ENCODE data around the gene OR56B1. TPM values are rescaled to one million over a fixed set of nuclear protein-coding genes. Genes with fewer than 3 reads are reported as not detected.

Gene OR56B1
- total and polyA plus RNA-seq, 3 donors from 2014 or later: 0.16 to 0.25 TPM; not detected in 1

- TF ChIP-seq CTCF (IDR thresholded peaks at IDR 0.05) (no peak), POLR2A (IDR thresholded peaks at IDR 0.05) (no peak)
- 91 to 98% methylated on average over 3 of the region's 3 CpGs for WGBS, 2 donors
- Histone ChIP-seq H3K27ac (no peak overlapping the region), H3K27me3 (no peaks in the 10 kb centered on the region), H3K36me3 (ENCODE audit: low read depth, missing control alignments) (no peaks in the 10 kb centered on the region), H3K4me1 (no peaks in the 10 kb centered on the region), H3K4me3 (no peak overlapping the region), H3K9me3 (no peaks in the 10 kb centered on the region)
- intact Hi-C loops (cut with DNase I; ENCODE audit: low total_unique reads): no loop called here
- no peak for DNase-seq
Observed at GRCh38 chr11:5719703-5720495, 16.3 kb upstream of the OR56B1 start.

- no peak for DNase-seq
- TF ChIP-seq POLR2A (IDR thresholded peaks at IDR 0.05) (no peak), CTCF (IDR thresholded peaks at IDR 0.05) (no peak)
- H3K36me3 ChIP-seq (ENCODE audit: low read depth, missing control alignments): no peaks in the 10 kb centered on the region
- WGBS, 2 donors: 83 to 84% methylated on average over 2 of the region's 2 CpGs
- H3K27me3 ChIP-seq: no peaks in the 10 kb centered on the region
- intact Hi-C loops (cut with DNase I; ENCODE audit: low total_unique reads): no loop called here
- H3K27ac ChIP-seq: no peak overlapping the region
- H3K4me1 ChIP-seq: no peaks in the 10 kb centered on the region
- no peak overlapping the region for H3K4me3 ChIP-seq
- H3K9me3 ChIP-seq: no peaks in the 10 kb centered on the region
Observed at GRCh38 chr11:5722622-5723021, 13.6 kb upstream of the OR56B1 start.

- Histone ChIP-seq H3K4me3 (no peak overlapping the region), H3K27me3 (no peaks in the 10 kb centered on the region), H3K36me3 (ENCODE audit: low read depth, missing control alignments) (no peaks in the 10 kb centered on the region), H3K9me3 (no peaks in the 10 kb centered on the region), H3K27ac (no peak overlapping the region), H3K4me1 (no peaks in the 10 kb centered on the region)
- TF ChIP-seq POLR2A (IDR thresholded peaks at IDR 0.05) (no peak), CTCF (IDR thresholded peaks at IDR 0.05) (no peak)
- intact Hi-C loops (cut with DNase I; ENCODE audit: low total_unique reads): no loop called here
- DNase-seq: no peak
- WGBS, 2 donors: 95 to 100% methylated on average over 1 of the region's 1 CpG
Observed at GRCh38 chr11:5726351-5726750, 9.9 kb upstream of the OR56B1 start.

- no peak overlapping the region for H3K27ac ChIP-seq
- DNase-seq: no peak
- H3K4me1 ChIP-seq: no peaks in the 10 kb centered on the region
- no peak overlapping the region for H3K4me3 ChIP-seq
- TF ChIP-seq POLR2A (IDR thresholded peaks at IDR 0.05) (no peak), CTCF (IDR thresholded peaks at IDR 0.05) (no peak)
- no peaks in the 10 kb centered on the region for H3K27me3 ChIP-seq
- 96 to 97% methylated on average over 1 of the region's 1 CpG for WGBS, 2 donors
- no peaks in the 10 kb centered on the region for H3K36me3 ChIP-seq (ENCODE audit: low read depth, missing control alignments)
- no peaks in the 10 kb centered on the region for H3K9me3 ChIP-seq
- intact Hi-C loops (cut with DNase I; ENCODE audit: low total_unique reads): no loop called here
Observed at GRCh38 chr11:5727691-5728090, 8.6 kb upstream of the OR56B1 start.

- intact Hi-C loops (cut with DNase I; ENCODE audit: low total_unique reads): no loop called here
- no peak for DNase-seq
- TF ChIP-seq POLR2A (IDR thresholded peaks at IDR 0.05) (no peak), CTCF (IDR thresholded peaks at IDR 0.05) (no peak)
- Histone ChIP-seq H3K4me3 (no peak overlapping the region), H3K27me3 (no peaks in the 10 kb centered on the region), H3K36me3 (ENCODE audit: low read depth, missing control alignments) (no peaks in the 10 kb centered on the region), H3K27ac (no peak overlapping the region), H3K9me3 (no peaks in the 10 kb centered on the region), H3K4me1 (no peaks in the 10 kb centered on the region)
Observed at GRCh38 chr11:5737091-5737490, 843 bp downstream of the OR56B1 start.

All from testis (tissue), 3 donors.